HG03045 (cell line): ENCODE data around the gene DDX59.

Experiments
- ATAC-seq: cut with Tn5 transposase; IDR thresholded peaks from one replicate; pipeline ENCODE4 v1.9.1; 2021; ENCODE audit warnings: mild to moderate bottlenecking, moderate library complexity; ENCODE audit not compliant: unreplicated experiment

DDX59 gene

DNA sequence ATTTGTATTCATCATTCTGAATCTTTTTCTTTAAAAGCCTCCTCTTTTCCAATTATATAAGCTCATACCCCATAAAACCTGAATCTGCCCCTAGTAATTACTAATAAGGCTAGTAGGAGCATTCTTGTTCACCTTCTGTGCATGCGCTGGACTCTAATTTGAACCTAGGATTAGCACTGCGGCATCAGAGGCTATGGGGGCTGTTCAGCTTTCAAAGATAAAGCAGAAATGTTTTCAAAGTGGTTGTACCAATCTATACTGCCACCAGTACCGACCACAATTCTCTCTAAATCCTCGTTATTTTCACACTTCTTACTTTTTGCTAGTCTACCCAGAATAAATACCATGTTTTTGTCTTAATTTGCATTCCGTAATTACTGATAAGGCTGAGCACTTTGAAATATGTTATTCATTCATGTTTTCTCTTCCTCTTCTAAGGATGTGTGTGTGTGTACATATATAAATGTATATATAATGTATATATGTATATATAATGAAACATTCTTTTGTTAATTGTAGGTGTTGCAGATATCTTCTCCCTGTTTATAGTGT, 1.6 kb upstream of the DDX59 start:
- ATAC-seq, result no peak

DNA sequence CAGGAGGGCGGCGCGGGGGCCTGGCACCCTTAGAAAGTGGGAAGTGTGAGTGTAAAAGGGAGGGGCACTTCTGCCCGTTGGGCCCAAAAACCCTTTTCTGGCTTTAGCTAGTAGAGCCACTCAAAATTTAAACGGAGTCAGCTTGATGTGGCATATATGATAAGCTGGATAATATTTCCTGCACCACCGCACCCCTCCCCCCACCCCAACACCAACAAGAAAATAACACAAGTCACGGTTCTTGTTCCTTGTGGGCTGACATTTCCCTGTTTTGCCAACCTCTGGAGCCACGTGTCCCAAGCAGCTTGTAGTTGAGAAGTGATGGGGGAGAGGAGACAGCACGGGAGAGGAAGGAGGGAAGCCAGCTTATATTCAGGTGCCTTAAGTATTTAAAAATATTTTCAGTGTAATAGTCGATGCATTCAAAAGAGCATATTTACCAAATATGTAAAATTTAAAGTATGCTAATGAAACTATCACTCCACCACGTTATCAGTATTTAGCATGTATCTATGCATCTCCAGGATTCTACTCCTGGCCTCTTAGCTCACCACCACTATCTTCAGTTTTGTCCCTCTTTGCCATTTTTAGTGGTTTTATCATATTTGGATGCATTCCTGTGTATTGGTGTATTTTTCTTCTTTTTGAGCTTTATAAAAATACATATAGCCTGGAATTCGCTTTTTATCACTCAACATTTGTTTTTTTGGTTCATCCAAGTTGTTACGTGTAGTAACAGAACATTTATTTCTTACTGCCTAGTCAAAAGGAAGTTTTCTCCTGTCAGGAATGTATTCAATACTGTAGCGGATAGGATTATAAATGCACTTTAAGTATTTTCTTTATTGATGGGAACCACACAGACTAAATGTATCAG, 773 bp upstream of the DDX59 start:
- no peak for ATAC-seq

DNA sequence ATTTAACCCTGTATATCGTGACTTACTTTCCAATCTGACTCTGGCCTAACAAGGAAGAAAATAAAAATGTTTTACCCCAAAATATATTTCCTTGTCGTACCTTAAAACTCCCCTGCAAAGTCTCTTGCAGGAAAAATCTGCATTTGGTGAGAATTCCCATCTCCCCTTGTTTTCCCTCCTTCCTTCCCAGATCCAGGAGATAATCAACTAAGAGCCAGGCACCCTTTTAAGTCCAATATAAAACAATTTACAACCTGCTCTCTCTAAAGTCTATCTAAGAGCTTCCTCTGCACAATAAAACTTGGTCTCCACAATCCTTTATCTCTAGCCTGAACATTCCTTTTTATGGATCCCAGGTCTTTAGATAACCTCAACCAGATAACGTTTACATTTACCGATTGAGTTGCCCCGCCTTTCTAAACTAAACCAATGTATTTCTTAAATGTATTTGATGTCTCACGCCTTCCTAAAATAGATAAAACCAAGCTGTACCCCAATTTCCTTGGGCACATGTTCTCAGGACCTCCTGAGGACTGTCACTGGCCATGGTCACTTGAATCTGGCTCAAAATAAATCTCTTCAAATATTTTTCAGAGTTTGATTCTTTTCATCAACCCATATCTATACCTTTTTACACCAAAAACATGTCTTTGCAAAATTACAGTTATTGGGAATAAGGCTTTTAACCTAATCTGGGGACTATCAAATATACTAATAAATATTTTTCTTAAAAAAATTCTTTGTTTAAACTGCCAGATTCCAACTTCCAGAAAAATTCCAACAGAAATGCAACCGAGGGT, 993 bp downstream of the DDX59 start:
- no peak for ATAC-seq

DNA sequence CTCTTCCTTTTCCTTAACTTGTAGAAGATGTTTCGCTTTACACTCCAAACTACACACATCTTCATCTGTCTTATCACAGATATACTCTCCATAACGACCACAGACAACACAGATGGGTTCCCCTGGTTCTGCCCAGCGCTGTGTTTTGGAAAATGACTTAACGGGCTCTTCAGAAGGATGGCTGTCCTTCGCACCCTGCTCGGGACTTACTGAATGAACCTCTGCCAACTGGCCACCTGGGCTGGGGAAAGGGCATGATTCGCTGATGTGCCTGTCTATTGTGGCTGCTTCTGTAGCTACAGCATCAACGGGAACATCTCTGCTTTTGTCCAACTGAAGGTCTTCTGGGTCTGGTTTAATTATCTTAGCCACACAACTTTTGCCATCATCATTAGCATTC, 3.4 kb downstream of the DDX59 start:
- no peak for ATAC-seq

DNA sequence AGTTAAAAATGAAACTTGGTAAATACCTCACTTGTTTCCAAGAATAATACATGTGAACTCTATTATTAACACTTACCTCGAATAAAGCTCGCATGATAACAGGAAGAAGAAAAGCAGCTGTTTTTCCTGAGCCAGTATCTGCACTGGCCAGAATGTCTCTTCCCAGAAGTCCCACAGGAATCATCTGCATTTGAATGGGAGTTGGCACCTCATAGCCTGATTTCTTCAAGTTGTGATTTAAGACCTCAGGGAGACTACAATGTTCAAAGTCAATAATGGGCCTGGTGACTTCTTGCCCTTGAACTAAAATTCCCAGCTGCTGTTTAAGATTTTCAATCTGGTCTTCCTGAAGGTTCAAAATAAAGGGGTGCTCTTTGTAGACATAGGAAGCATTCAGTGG, 3.8 kb downstream of the DDX59 start:
- ATAC-seq, result no peak

DNA sequence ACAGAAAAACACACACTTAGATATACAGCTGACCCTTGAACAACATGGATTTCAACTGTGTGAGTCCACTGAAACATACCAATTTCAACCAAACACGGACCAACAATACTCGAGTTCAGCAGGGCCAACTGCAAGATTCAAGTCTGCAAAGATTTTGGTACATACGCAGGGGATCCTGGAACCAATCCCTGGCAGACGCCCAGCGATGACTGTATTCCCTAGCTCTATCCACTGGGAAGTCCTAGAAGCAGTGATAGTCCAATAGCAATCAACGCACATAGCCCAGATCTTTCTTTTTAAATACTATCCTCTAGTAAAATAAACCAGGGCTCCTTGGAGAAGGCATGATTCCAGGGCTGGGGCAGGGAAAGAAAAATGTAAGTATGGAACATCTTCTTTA, 9.0 kb downstream of the DDX59 start:
- ATAC-seq, result no peak

DNA sequence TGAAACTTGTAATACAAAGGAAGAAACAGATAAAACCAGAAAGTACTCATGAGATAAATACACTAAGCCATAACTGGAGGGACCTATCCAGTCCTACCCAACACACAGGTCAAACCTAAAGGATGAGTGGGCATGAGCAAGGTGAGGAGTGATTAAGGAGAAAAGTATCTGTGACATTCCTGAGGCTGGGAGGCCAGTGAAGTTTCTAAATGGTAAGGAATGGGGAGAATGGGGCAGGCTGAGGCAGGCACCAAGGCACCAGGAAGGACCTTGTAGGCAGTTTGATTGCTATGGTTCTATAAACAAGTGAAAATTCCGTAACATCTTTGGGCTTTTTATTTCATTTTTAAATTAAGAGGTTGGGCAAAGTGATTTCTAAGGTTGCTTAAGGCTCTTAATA, 10.4 kb downstream of the DDX59 start:
- ATAC-seq, result no peak

DNA sequence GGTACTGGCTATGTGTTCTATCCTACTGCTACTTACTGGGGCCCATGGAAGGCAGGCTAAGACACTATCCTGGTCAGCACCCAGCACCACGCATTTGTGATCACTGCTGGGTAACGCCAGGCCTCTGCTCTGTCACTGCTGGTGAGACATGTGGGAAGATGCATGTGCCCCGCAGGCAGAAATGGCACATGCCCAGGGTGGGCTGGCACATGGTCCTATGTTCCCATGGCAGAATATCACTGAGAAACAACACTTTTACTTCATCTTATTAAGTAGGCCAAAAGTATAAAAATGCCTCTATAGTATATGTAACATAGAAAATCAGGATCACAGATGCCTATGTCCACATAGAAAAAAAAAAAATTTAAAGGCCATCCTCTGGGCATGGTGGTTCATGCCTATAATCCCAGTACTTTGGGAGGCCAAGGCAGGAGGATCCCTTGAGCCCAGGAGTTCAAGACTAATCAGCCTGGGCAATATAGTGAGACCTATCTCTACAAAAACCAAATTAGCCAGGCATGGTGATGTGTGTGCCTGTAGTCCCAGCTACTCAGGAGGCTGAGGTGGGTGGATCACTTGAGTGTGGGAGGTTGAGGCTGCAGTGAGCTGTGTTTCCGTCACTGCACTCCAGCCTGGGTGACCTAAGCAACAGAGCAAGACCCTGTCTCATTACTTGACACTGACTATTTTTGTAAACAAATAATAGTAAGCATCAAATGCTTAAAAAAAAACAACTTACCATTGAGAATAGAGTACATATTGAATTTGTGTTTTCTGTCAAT, 11.5 kb downstream of the DDX59 start:
- no peak for ATAC-seq

DNA sequence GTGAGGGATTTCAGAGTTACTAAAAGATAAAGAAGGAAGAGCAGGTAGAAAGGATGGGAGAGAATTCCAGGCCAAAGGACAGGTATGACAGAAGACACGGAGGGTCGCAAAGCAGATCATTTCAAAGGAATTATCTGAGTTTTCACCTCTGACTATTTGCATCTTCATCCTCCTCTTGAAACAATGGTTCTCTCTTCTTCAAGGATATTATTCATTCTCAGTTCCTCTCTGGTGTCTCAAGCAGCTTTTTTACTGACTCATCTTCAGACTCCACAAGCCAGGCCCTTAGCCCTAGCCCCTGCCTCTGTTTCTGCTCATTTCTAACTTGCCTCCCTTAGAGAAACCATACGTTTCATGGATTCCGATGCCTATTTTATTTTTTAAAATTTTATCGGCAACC, 15.0 kb downstream of the DDX59 start:
- peak; percentile 87 for ATAC-seq

DNA sequence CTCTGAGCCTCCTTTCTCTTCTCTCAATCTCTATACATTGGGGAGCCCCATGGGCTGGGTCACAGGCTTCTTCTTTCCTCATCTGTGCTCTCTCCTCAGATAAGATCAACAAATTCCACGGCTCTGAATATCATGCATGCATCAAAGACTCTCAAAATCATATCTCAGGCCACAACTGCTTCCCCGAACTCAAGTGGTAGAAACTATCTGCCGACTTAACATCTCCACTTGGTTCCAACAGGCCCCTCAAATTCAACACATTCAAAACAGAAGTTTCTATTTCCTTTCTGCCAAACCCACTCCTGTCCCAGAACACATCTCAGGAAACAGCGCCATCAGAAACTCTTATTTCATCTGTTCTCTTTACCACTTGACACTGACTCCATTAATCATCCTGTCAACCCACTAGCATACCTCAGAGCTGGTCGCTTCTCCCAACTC, 16.7 kb downstream of the DDX59 start:
- ATAC-seq, result peak; percentile 33

DNA sequence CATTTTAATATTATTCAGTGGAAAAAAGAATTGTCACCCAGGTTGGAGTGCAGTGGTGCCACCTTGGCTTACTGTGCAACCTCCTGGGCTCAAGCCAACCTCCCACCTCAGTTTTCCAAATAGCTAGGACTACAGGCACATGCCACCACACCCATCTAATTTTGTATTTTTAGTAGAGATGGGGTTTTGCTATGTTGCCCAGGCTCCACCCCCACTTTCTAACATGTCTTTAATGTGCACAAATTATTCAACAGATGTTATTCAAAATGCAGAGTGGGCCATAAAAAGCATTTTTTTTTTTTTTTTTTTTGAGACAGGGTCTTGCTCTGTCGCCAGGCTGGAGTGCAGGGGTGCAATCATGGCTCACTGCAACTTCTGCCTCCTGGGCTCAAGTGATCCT, 17.3 kb downstream of the DDX59 start:
- no peak for ATAC-seq

DNA sequence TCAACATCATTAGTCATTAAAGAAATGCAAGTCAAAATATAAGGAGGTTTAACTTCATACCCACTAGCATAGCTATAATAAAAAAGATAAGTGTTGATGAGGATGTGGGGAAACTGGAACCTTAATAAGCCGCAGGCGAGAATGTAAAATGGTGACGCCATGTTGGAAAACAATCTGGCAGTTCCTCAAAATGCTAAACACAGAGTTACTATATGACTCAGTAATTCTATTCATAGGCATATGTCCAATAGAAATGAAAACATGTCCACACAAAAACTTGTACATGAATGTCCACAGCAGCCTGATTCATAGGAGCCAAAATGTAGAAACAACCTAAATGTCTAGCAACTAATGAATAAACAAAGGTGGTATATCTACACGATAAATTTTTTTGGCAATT, 23.2 kb downstream of the DDX59 start:
- no peak for ATAC-seq

DNA sequence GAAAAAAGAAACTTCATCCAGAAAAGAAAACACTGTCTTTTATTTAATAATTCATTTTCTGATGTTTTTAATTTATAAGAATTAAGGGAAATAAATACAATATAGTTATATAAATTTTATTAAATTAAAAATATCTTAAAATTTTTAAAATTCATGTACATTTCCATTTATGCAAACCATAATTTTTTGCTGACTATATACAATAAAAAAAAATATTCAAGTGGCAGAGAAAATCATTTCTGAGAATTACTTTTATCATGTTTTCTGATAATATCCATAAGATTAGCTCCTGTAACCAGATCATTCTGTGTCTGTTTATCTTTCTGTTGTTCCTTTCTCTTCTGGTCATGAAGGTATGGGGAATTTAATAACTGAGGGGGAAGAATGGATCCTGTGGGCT, 25.7 kb downstream of the DDX59 start:
- ATAC-seq, result no peak

DNA sequence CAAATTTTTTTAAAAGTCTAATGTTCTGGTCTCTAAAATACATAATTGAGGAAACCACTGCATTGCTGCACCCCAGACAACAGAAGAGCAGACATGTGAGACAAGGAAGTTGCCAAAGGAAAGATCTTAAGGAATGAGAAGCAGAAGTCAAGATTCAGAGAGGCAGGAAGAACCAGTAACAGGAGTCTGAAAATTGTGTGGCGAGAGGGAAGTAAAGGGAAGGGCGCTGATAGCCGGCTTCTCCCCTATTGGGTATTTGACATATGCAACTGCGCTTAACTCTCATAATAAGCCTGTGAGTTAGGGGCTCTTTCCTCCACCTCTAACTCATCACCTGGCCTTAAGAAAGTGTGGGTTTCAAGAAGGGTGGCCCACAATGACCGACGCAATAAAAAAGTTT, 27.2 kb downstream of the DDX59 start:
- no peak for ATAC-seq

DNA sequence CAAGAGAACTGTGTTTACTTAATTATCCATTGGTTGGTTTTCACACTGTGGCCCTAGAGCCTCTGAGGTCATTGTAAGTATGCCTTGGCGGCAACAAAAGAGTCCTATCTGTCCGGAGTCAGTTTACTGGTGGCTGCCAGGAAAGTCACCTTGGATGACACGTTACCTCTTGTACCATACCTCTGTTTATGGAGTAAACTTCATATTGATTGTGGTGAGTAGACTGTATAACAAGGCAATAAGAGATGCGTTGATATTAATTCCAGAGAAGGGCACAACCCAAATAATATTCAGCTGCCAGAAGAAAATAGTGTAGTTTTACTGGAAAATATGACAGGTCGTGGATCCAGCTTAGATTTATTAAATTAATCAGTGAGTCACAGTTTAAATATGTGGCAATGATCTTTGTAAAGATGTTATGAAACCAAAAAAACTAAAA, 28.7 kb downstream of the DDX59 start:
- no peak for ATAC-seq

DNA sequence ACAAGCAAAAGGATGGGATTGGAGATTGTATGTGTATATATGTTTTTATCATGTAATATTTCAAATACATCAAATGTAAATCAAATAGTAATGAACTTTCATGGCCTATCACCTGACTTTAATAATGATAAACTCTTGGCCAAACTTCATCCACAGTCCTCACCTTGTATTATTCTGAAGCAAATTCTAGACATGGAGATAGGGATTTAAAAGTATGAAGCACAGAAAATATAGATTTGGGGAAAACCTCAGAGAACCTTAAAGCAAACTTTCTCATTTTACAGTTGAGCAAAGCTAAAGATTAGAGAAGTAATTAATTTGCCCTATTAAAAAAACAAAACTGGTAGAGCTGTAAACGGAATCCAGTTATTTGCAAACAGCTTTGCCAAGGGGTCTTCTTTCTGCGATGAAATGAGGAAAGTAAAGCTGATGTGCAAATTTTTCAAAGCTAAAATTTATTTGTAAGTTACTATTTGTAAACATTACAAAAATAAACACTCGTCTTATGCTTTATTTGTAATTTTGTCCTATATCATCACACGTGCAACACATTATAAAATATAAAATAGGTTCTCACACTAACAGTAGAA, 29.2 kb downstream of the DDX59 start:
- no peak for ATAC-seq

DNA sequence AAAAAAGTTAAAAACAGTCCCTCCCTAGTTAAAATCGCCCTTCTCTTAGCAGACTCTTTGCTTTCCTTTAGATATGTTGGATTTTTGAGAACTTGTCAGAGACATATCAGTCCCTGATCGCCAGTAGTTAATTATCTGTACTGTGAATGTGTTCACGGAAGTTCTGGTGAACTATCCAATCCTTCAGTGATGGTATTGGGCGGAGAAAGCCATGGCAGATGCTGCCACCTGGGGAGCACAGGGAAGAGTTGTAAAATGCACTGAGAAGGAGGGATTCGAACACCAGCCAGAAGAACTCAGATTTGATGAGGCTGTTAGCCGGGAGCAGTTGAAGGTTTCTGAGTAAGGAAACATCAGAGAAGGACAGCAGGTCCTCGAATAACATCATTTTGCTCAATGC, 31.6 kb downstream of the DDX59 start:
- ATAC-seq, result no peak

DNA sequence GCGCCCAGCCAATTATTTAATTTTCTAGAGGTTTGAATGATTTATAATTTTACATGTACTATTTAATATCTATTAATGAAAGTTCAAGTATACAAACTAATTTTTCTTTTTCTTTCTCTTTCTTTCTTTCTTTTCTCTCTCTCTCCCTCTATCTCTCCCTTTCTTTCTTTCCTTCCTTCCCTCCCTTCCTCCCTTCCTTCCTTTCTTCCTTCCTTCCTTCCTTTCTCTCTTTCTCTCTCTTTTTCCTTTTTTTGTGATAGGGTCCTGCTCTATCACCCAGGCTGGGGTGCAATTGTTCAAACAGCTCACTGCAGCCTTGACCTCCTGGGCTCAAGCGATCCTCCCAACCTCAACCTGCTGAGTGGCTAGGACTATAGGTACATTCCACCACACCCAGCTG, 33.0 kb downstream of the DDX59 start:
- no peak for ATAC-seq

DNA sequence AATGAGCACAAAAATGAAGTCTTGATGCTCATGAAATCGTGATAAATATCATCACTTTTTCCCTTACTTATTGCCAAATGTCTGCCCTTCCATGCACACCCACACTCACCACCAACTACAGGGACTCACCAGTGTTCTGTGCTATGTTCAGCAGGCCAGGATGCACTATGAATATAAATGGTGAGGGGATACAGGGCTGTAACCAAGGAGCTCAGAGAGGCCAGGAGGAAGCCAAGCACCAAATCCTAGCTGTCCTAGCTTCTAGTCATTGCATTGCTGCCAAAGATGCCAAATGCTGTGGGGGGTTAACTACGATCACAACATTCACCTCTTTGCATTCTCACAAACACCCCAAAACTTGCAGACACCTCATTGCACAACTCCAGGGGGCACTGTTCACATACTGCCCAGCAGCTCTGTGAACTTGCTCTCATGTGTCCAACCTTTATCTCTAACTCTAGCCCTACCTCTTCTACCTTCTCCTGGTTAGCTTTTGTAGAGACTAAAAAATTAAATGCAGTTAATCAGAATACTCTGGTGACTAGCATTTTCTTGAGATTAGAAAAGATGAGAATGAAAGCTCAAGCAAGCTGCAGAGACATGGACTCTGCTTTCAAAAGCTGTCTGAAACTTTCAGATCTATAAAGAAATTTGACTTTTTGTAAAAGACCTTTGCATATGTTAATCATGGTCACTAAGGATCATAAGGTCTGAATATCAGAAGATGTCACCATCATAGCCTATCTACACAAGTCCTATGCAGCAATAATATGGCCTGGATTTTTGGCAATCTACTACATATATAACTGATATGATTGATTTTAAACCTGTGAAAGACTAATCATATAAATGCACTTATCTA, 35.2 kb downstream of the DDX59 start:
- ATAC-seq, result peak; percentile 58

DNA sequence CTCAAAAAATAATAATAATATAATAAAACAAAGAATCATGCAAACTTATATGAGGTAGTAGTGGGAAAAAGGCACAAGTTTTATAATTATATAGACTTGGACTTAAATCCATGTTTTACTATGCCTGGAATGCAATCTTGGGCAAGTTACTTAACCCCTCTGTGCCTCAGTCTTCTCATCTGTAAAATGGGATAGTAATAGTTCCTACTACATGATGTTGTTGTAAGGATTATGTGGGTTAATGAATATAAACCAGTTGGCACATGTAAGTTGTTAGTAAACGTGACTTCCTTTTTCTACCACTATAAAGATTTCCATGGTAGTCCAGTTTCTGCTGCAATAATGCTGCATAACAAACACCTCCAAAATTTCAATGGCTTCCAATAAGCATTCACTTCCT, 38.3 kb downstream of the DDX59 start:
- no peak for ATAC-seq
